Activated gamma-delta T cell (primary cell): ENCODE data around the gene CYS1.
A peak's percentile ranks its signal among the peaks of the same experiment; 100 is the strongest.
"Not testable (repeated sequence)": the region's sequence is repeated elsewhere in the genome, so short reads cannot be mapped to it uniquely, and the experiment has no call there.

Experiments
- DNase-seq: peaks from one replicate; lab custom pipeline; 2025; lab: John Stamatoyannopoulos, UW
- total RNA-seq, 2 donors: gene quantifications; one replicate each; lab custom pipeline; 2026; lab: John Stamatoyannopoulos, UW

The CYS1 gene, protein sequence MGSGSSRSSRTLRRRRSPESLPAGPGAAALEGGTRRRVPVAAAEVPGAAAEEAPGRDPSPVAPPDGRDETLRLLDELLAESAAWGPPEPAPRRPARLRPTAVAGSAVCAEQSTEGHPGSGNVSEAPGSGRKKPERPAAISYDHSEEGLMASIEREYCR
- total RNA-seq = 0 to 0.09 reads per million in 2 donors

DNA sequence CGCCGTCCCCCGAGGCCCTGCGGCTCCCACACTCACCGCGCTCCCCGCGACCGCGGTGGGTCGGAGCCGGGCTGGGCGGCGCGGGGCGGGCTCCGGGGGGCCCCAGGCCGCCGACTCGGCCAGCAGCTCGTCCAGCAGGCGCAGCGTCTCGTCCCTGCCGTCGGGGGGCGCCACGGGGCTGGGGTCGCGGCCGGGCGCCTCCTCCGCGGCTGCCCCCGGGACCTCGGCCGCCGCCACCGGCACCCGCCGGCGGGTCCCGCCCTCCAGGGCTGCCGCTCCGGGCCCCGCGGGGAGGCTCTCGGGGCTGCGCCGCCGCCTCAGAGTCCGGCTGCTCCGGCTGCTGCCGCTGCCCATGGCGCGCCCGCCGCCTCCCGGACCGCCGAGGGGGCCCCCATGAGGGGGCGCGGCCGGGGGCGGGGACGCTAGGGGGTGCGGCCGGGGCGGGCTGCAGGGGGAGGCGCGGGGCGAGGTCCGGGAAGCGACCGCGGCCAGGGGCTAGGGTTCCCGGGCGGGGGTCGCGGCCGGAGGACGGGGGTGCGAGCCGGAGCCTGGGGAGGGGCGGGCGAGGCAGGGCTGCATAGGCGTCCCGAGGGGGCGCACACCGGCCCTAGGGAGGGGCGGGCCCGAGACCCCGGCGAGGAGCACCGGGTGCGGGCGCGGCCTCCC lies at the start of gene CYS1:
Gene CYS1, minus strand, starts transcription at position 542 of the 666 bp plus-strand sequence. Its CDS starts 188 bp downstream, at position 354.
- no peak for DNase-seq

DNA sequence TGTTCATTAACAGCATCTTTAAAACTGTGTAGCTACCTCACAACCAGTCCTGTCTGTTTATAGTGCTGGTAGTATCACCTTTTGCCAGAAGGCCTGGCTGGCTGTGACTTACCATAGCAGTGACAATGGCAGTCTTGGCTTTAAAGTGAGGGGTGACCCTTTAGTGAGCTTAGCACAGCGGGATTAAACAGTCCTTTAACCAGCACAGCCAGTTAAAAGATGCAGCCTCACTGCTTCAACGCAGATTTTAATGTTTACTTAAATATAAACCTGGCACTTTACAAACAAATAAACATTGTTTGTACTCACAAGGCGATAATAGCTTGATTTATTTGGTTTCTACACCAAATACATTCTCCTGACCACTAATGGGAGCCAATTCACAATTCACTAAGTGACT lies 49.3 kb upstream of the CYS1 start:
- DNase-seq = no peak

DNA sequence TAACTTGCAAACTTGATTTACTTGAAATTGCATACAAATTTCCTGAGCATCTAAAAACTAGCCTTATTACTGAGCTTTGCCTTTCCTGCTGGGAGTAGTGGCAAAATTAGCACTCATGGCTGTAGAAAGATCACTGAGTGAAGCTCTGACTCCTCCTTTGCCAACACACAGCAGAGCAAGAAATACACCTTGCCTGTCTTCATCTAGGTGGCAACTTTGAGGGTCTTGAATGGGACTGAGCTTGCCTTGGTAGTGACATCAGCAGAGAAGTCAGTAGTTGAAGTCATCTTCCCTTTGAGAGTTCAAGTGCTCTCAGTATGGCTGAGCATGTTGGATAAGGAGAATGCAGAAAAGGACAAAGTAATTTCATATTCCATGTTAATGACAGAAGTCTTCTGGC lies 48.2 kb upstream of the CYS1 start:
- DNase-seq = no peak

DNA sequence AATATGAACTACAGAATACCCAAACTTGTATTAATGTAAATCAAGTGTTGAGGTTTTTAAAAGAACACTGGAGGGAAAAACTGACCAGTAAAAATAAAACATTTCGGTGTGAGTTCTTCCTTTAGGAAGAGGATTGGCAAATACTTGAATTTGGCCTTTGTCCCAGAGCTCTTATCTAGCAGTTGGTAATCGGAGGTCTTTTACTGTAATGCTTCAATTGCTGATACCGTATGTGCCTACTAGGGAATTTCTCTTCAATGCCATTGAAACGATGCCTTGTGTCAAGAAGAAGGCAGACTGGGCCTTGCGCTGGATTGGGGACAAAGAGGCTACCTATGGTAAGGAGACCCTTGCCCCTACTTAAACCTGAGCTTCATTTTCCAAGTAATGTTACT lies 46.4 kb upstream of the CYS1 start:
- DNase-seq = no peak

DNA sequence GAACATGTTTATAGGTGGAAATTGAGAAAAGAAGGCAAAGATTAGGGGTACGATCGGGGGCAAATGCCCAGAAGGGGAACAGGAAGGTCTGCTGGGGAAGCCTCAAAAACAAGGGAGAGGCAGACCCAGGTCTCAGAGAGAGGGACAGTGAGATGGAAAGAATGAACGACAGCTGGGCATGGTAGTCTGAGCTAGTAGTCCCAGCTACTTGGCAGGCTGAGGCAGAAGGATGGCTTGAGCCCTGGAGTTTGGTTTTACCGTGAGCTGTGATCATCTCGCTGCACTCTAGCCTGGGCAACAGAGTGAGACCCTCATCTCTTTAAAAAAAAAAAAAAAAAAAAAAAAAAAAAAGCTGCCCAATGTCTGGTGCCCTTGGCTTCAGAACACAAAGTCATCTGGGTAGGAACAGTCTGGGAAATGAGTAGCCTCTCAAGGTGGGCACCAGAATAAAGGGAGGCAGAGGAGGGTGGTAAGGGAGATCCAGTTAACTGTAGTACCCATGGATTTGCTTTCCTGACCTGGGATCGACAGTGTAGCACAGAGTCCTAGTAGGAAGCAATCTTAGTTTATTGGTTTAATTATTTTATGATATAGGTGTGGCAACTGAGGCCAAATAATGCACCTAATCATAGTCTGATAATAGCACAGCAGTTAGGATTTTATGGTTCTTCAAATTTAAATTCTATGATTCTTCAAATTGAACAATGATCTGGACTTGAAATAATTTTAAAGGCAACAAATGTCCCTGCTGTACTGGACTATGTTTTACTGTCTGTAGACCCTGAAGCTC lies 45.8 kb upstream of the CYS1 start:
- no peak for DNase-seq

DNA sequence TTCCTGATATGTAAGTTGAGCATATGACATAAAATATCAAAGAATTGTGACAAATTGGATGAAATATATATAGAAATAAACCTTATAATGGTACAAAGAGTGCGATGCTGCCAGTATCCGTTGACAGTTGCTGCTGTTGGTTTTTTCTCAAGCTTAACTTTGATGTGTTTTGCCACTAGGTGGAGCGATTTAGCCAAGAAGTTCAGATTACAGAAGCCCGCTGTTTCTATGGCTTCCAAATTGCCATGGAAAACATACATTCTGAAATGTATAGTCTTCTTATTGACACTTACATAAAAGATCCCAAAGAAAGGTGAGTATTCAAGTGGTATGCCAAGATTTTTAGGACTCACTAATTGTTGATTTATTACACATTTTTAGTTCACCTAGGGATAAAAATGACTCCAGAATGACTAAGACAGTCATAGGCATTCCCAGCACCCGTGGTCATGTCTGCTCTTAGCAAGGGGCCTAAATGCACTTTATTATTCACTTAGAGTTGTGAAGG lies 44.4 kb upstream of the CYS1 start:
- no peak for DNase-seq

DNA sequence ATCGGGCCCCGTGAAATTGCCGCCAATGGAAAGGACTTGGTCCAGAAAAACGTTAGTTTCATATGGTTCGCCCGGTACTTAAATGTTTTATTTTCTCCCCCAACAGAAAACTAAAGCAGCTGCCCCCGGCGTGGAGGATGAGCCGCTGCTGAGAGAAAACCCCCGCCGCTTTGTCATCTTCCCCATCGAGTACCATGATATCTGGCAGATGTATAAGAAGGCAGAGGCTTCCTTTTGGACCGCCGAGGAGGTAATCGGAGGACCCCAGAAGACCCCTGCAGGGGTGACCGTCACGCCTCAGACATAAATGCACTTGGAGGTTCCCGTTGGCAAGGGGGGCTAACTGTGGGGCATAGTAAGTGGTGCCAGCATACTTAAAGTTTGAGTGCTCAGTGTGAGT lies 43.1 kb upstream of the CYS1 start:
- DNase-seq = no peak

DNA sequence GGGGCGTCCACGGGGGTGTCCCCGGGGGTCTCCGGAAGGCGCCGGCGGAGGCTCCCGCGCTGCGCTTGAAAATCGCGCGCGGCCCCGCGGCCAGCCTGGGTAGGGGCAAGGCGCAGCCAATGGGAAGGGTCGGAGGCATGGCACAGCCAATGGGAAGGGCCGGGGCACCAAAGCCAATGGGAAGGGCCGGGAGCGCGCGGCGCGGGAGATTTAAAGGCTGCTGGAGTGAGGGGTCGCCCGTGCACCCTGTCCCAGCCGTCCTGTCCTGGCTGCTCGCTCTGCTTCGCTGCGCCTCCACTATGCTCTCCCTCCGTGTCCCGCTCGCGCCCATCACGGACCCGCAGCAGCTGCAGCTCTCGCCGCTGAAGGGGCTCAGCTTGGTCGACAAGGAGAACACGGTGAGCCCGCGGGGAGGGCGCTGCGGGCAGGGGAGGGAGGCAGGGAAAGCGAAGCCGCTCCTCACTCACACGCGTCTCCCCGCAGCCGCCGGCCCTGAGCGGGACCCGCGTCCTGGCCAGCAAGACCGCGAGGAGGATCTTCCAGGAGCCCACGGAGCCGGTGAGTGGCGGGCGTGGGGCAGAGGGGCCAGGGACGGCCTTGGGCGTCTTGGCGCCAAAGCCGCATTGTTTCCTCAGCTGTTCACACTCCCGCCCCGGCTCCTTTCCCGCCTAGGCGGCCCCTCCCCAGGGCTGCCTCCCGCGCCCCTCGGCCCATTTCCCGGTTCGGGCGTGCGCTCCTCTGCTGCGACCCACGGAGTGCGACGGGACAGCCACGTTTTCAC lies 42.5 kb upstream of the CYS1 start, which contains the start of gene RRM2:
Gene RRM2, plus strand, starts transcription at position 240 of the 781 bp plus-strand sequence. Its CDS starts 60 bp downstream, at position 300.
- DNase-seq = peak; percentile 69

DNA sequence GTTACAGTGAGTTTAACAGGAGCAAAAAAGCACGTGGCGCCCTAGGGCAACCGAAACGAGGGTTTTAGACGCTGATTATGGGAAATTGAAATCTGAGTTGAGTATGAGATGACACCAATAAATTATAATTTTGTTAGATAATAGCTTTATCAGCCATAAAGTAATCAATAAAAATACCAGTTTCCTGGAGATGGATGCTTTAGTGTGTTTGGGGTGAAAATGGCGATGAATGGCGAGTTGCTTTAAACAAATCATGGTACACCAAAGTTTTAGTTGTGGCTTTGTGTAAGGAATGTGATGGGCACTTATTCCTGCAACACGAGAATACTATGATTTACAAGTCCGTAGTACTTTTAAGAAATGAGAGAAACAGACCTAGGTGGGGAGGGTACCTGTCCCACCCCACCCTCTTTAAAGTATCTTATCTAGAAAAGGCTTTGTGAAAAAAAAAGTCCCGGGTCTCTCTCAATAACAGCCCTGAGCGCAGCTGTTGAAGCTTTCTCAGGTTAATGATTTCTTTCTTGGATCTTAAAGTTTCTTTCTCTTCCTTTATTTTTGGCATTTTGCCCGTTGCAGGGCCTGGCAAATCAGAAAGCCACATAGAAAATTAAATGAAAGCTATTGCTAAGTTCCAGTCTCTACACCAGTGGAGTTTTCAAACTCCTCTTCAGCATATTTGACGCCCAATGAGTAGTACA lies 40.8 kb upstream of the CYS1 start:
- DNase-seq = no peak

DNA sequence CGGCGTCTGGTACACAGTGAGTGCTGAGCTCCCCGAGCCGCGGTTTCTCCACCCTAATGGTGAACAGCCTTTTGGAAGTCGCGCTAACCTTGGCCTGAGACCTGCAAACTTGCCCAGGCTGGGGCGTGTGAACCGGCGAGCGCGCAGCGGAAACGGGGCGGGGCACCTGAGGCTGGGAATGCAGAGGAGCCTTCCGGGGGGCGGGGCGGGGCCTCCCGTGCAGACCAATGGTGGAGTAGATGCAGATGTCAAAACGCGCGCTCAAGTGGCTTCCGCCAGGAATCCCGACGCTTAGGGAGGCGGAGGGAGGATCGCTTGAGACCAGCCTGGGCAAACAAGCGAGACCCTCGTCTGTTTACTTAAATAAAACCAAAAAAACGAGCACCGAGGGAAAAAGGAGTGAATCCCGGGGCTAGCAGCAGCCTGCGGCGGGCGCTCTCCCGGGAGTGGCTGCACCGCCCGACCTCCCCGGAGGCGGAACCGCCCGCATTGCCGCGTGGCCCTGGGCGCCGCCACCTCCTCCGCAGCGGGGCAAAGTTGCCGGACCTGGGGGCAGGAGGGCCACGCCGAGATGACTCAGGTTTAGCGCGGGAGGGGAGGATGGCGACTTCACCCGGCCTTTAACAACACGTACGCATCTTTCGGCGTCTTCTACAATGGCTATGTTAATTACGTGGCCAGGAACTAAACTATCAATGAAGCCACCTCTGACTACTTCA lies 40.1 kb upstream of the CYS1 start:
- peak; percentile 85 for DNase-seq

DNA sequence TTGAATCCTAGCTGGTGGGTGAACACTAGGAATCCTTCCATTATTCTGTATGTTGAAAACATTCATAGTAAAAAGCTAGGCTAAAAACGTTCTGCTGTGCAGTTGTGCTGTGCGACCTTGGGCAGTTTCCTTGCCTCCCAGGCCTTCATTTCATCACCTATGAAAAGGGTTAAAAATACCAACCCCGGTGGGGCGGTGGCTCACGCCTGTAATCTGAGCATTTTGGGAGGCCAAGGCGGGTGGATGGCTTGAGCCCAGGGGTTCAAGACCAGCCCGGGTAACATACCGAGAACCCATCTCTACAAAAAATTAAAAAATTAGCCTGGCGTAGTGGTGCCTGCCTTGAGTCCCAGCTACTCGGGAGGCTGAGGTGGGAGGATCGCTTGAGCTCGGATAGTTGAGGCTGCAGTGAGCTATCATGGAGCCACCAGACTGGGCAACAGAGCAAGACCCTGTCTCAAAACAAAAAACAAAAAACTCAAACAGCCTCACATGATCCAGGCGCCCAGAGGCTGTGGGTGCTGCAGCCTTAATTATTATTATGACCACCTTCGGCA lies 39.5 kb upstream of the CYS1 start:
- no peak for DNase-seq

DNA sequence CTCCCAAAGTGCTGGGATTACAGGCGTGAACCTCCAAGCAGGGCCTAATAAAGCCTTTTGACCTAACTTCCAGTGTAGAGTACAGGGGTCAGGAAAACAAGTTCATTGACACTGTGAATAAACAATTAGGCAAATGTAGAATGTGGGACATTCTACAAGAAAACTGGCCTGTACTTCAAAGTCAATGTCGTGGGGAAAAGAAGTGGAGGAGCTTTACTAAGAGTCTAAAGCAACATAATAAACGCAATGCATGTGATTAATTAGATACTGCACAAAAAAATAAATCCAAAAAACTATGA lies 38.8 kb upstream of the CYS1 start:
- DNase-seq = no peak

DNA sequence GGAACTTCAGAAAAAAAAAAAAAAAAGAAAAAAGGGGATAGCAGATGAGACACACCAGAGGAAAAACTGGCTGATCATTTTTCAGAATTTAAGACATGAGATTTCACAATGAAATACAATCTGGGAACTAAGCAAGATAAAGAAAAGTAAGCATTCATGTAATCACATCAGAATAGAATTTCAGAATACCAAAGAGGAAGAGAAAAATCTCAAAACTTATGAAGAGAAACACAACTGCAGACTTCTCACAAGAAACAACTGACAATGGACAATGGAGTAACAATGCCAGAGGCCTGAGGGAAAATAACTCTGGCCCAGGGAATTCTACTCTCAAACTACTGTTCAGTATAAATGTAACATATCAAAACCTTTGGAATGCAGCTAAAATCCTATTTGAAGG lies 29.1 kb upstream of the CYS1 start:
- DNase-seq = no peak

DNA sequence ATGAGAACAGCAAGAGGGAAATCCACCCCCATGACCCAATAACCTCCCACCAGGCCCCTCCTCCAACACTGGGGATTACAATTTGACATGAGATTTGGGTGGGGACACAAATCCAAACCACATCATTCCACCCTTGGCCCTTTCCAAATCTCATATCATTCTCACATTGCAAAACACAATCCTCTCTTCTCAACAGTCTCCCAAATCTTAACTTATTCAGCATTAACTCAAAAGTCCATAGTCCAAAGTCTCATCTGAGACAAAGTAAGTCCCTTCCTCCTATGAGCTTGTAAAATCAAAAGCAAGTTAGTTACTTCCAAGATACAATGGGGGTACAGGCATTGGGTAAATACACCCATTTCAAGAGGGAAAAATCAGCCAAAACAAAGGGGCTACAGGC lies 24.7 kb upstream of the CYS1 start:
- DNase-seq = not testable (repeated sequence)

DNA sequence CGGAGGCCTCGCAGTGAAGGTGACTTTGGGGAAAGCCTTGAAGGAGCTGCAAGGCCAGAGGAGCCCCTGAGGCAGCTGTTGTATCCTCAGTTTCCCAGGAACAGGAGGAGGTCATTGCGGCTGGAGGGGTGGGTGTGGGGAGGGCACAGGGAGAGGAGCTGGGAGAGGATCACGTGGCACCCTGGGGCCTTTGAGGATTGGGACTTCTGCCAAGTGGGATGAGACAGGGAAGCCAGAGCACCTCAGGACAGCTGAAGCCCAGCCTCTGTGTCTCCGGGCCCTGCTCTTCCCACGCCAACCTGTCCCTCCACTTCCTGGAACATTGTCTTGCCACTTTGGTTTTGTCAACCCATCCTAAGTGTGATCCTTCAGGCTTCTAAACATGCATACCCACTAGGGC lies 23.0 kb upstream of the CYS1 start:
- DNase-seq = no peak

DNA sequence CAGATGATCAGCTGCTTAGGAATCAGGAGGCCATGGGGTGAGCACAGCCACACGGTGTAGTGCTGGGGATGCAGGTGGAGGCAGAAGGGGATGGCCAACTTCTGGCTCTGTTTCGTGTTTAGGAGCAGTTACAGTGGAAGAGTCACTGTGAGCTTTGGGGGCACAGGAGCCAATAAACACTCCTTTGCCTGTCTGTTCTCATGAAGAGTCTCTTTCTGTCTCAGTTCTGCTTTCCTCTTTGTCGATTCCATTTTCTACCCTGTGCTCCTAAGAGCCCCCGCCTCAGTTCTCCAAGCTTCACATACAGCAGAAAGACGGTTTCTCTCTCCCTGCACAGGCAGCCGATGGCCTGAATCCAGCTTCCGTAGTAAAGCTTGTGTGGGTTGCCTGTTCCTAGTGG lies 21.3 kb upstream of the CYS1 start:
- no peak for DNase-seq

DNA sequence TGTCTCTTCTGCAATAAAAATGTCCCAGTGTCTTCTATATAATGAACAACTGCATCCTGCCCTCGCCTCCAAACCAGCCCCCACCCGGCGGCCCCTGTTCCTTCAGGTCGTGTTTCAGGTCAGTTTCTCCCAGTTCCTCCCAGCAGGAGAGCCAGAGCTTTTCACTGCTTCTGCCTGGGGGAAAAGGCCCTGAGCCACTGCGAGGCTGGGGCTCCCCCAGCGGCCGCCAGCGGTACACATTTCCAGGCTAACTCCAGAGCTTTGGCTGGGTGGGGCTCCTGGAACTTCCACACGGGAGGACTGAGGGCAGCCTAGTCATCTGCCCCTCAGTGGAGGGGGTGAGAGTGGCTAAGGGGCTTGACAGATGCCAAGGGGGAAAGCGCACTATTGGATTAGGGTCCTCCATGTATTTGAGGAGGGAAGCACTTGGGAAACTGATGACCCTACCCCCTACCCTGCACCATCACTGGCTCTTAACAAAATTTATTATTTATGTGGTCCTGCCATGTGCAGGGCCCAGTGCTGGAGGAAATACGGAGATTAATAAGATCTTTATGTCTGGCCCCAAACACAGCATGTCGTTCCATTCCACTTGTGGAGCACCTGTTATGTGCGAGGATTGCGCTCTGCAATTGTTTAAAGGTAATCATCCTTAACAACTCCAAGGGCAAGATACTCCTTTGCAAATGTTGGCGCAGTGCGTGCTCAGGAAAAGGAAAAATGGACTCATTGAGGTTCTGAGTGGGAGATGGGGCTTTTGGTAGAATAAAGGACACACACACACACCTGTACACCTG lies 17.3 kb upstream of the CYS1 start:
- DNase-seq = no peak

DNA sequence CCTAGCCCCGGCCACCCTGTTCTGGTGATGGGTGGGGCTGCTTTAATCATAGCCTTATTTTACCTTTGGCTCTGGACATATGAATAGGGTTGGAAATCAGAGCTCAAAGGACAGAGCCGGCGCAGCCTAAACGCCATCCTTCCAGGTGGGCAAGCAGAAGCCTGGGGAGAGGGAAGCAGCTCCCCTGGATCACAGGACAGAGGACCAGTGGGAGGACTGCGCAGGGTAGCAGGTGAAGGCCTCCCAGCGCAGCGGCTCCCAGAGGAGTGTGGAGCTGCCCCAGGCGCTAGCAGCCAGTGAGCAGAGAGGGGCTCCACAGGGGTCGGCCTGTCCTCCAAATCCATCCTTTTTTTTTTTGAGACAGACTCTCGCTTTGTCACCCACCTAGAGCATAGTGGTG lies 16.4 kb upstream of the CYS1 start:
- DNase-seq = no peak

DNA sequence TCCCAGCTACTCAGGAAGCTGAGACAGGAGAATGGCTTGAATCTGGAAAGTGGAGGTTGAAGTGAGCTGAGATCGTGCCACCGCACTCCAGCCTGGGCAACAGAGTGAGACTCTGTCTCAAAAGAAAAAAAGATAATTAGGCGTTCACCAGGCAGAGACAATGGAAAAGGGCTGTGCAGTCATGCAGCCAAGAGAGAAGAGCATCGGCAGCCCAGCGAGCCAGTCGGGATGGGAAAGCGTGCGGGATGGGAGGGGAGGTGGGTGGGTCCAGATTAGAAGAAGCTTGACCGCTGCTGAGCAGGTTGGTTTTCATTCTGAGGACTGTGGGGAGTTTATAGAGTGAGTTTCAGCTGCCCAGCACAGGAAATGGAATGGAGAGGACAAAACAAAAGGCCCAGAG lies 15.0 kb upstream of the CYS1 start:
- no peak for DNase-seq

DNA sequence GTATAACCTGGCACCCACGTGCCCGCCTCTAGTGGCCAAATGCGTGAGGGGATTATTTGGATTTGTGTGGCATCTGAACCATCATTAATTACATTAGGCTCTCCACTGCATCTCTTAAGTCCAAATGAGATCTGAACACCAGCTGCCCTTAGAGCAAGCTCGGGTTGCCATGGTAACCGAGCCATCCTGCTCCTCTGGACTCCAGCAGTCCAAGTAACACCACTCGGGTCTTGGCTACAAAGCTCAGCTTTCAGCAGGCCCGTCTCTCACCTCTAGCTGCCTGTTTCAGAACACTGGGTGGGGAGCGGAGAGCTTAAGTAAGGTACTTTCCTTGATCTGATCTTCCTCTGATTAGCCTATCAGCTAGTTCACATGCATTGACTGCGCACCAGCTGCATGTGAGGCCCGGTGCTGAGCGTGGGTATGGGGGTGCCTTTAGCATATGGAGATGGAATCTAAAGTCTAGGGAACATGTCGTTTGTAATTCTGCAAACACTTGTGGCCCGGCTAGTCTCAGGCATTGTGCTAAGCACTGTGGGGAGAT lies 14.1 kb upstream of the CYS1 start:
- no peak for DNase-seq
